ENCODE measurements around the gene NEURL3.
"Not testable (repeated sequence)": the region's sequence is repeated elsewhere in the genome, so short reads cannot be mapped to it uniquely, and the experiment has no call there.

Gene NEURL3

DNA sequence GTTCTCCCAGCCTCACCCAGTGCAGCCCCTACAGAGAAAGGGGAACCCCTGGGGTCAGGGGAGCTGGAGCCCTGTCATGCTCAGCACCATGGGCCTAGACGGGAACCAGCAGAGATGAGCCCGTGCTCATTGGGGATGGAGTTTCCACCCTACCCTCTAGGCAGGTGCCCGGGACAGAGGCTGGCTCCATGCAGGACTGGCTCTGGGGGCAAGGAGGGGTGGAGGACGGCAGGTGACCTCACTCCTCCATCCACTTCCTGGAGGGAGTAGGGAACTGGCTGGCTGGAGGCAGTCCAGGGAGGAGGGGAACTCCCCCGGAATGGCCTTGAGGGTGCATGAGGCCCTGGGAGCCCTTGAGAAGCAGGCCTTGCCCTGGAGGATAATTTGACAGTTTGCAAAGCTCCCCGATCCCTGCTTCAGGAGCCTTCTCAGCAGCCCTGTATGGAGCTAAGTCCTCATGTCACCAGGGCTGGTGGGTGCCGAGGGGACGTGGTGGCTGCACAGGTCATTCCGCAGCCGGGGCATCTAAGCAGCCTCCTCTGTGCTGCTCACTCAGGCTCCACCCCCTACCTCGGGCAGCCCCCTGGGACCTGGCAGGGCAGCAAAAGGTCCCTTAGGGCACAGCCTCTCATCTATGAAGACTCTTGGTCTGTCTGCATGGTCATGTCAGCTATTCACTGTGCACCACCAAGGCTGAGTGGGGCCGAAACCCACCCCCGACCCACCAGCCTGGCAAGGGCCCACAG, 2.1 kb downstream of the NEURL3 start:
- no peak overlapping the region for H3K27ac ChIP-seq (ENCODE audit: low read depth, low read length, severe bottlenecking)
- H3K9me3 ChIP-seq (ENCODE audit: control insufficient read depth, low read length), result no peaks in the 10 kb centered on the region
- WGBS, 2 experiments (ENCODE audit: insufficient coverage in 2 of 2), result 83 to 88% methylated on average over 8 to 10 of the region's 13 CpGs
- no peaks in the 10 kb centered on the region for H3K36me3 ChIP-seq (ENCODE audit: control insufficient read depth, insufficient read depth, low read length)
- H3K4me1 ChIP-seq (ENCODE audit: control insufficient read depth, insufficient read depth, low read length, poor library complexity, severe bottlenecking), result no peaks in the 10 kb centered on the region
- H3K4me3 ChIP-seq (ENCODE audit: extremely low read depth, insufficient read depth, low read length, poor library complexity, severe bottlenecking), result no peak overlapping the region

DNA sequence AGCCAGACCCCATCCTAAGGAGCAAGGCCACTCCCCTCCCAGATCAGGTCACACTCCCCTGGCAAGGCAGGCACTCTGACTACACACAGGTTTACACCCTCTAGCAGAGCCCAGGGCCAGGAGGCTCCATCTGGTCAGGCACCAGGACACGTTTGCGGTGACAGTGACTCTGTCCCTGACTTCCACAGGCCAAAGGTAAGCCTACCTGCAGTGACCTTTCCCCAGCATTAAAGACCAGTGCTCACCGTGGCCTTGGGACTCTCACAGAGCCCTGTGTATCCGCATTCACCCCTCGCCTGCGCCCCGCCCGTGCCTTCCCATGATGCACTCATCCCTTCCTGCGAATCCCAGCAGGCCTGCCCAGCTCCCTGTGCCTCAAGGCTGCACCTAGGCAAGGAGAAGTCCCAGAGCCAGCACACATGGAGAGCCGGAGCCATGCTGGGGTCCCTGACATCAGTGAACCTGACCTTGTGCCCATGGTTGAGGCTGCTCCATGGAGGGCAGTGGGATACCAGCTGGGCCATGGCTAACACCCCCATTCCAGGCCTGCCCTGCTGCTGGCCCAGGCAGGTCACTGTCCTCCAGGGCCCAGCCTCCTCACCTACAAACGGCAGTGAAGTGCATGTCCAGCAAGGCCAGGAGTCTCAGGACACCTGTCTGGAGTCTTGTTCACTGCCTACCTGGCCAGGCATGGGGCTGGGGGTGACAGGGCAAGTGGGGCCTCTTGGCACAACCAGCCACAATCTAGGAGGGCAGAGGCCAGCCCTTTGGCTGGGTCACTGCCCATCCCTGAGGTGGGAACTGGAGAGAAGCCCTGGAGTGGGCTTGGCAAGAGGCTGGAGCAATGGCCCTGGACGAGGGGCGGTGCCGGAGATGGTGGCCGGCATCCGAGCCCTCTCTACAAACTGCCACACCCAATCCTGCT, 3.0 kb downstream of the NEURL3 start:
- WGBS, 2 experiments (ENCODE audit: insufficient coverage in 2 of 2), result 88 to 89% methylated on average over 14 to 15 of the region's 16 CpGs
- no peaks in the 10 kb centered on the region for H3K36me3 ChIP-seq (ENCODE audit: control insufficient read depth, insufficient read depth, low read length)
- H3K4me1 ChIP-seq (ENCODE audit: control insufficient read depth, insufficient read depth, low read length, poor library complexity, severe bottlenecking), result no peaks in the 10 kb centered on the region
- no peaks in the 10 kb centered on the region for H3K9me3 ChIP-seq (ENCODE audit: control insufficient read depth, low read length)
- no peak overlapping the region for H3K4me3 ChIP-seq (ENCODE audit: extremely low read depth, insufficient read depth, low read length, poor library complexity, severe bottlenecking)
- no peak overlapping the region for H3K27ac ChIP-seq (ENCODE audit: low read depth, low read length, severe bottlenecking)

DNA sequence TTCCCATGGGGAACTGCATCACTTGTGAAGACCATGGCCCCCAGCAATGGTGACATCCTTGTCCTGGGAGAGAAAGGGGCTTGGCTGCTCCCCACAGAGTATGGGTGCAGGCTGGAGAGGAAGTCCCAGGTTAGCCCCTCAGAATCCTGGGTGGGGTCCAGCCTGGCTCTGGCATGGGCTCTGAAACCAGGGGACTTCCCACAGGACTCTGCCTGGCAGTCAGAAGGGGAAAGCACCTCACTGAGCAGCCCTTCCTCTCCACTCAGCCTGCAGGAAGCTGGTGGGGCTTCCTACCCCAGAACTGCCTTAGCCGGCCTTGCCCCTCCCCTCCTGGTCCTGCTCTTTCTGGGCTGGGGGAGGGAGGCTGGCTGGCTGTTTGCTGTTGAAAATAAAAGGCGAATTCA, 3.7 kb downstream of the NEURL3 start:
- Histone ChIP-seq H3K4me3 (ENCODE audit: extremely low read depth, insufficient read depth, low read length, poor library complexity, severe bottlenecking) (no peak overlapping the region), H3K4me1 (ENCODE audit: control insufficient read depth, insufficient read depth, low read length, poor library complexity, severe bottlenecking) (no peaks in the 10 kb centered on the region), H3K27ac (ENCODE audit: low read depth, low read length, severe bottlenecking) (no peak overlapping the region), H3K9me3 (ENCODE audit: control insufficient read depth, low read length) (no peaks in the 10 kb centered on the region), H3K36me3 (ENCODE audit: control insufficient read depth, insufficient read depth, low read length) (no peaks in the 10 kb centered on the region)
- WGBS, 2 experiments (ENCODE audit: insufficient coverage in 2 of 2), result 60% methylated on average over 1 of the region's 2 CpGs; no CpG with 5 or more reads in 1 of the 2 experiments

- H3K36me3 ChIP-seq (ENCODE audit: control insufficient read depth, insufficient read depth, low read length), result no peaks in the 10 kb centered on the region
- 95 to 98% methylated on average over 48 to 63 of the region's 64 CpGs for WGBS, 2 experiments (ENCODE audit: insufficient coverage in 2 of 2)
- H3K4me3 ChIP-seq (ENCODE audit: extremely low read depth, insufficient read depth, low read length, poor library complexity, severe bottlenecking), result no peak overlapping the region
- no peaks in the 10 kb centered on the region for H3K9me3 ChIP-seq (ENCODE audit: control insufficient read depth, low read length)
- no peaks in the 10 kb centered on the region for H3K4me1 ChIP-seq (ENCODE audit: control insufficient read depth, insufficient read depth, low read length, poor library complexity, severe bottlenecking)
- H3K27ac ChIP-seq (ENCODE audit: low read depth, low read length, severe bottlenecking), result no peak overlapping the region
These were observed 4.6 kb downstream of the NEURL3 start for GRCh38 chr2:96500385-96501066.

- no peak overlapping the region for H3K27ac ChIP-seq (ENCODE audit: low read depth, low read length, severe bottlenecking)
- H3K9me3 ChIP-seq (ENCODE audit: control insufficient read depth, low read length), result no peaks in the 10 kb centered on the region
- no peaks in the 10 kb centered on the region for H3K4me1 ChIP-seq (ENCODE audit: control insufficient read depth, insufficient read depth, low read length, poor library complexity, severe bottlenecking)
- WGBS, 2 experiments (ENCODE audit: insufficient coverage in 2 of 2), result 86 to 90% methylated on average over 11 to 15 of the region's 15 CpGs
- no peaks in the 10 kb centered on the region for H3K36me3 ChIP-seq (ENCODE audit: control insufficient read depth, insufficient read depth, low read length)
- H3K4me3 ChIP-seq (ENCODE audit: extremely low read depth, insufficient read depth, low read length, poor library complexity, severe bottlenecking), result no peak overlapping the region
These were observed 5.8 kb downstream of the NEURL3 start for GRCh38 chr2:96499061-96499960.

- H3K4me3 ChIP-seq (ENCODE audit: extremely low read depth, insufficient read depth, low read length, poor library complexity, severe bottlenecking); H3K4me1 ChIP-seq (ENCODE audit: control insufficient read depth, insufficient read depth, low read length, poor library complexity, severe bottlenecking); H3K36me3 ChIP-seq (ENCODE audit: control insufficient read depth, insufficient read depth, low read length); H3K27ac ChIP-seq (ENCODE audit: low read depth, low read length, severe bottlenecking); H3K9me3 ChIP-seq (ENCODE audit: control insufficient read depth, low read length): not testable (repeated sequence)
- 73% methylated on average over 2 of the region's 6 CpGs; no CpG with 5 or more reads in 1 of the 2 experiments for WGBS, 2 experiments (ENCODE audit: insufficient coverage in 2 of 2)
These were observed 6.5 kb downstream of the NEURL3 start for GRCh38 chr2:96498611-96499010.

DNA sequence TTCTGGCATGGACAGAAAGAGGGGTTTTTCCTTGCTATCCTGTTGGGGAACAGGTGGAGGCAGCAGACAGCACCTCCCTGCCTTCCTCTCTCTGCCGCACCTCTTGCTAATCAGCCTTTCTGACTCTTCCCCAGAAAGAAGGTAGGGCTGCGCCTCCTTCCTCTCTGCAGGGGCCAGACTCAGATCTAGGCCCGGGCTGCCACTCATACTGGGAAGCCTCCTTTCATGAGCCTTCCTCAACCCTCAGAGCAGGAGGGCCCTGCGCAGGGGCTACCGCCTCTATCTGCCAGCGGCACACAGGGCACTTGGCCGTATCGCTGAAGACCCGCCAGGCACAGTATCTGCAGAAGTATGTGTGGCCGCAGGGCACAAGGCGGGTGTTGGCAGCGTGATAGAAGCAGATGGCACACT, 7.1 kb downstream of the NEURL3 start:
- Histone ChIP-seq H3K36me3 (ENCODE audit: control insufficient read depth, insufficient read depth, low read length) (no peaks in the 10 kb centered on the region), H3K27ac (ENCODE audit: low read depth, low read length, severe bottlenecking) (no peak overlapping the region), H3K9me3 (ENCODE audit: control insufficient read depth, low read length) (no peaks in the 10 kb centered on the region), H3K4me3 (ENCODE audit: extremely low read depth, insufficient read depth, low read length, poor library complexity, severe bottlenecking) (no peak overlapping the region), H3K4me1 (ENCODE audit: control insufficient read depth, insufficient read depth, low read length, poor library complexity, severe bottlenecking) (no peaks in the 10 kb centered on the region)
- WGBS, 2 experiments (ENCODE audit: insufficient coverage in 2 of 2), result 75 to 76% methylated on average over 12 of the region's 12 CpGs

GRCh38 chr2:96495982-96496629, 9.1 kb downstream of the NEURL3 start:
- 88 to 91% methylated on average over 3 of the region's 6 CpGs for WGBS, 2 experiments (ENCODE audit: insufficient coverage in 2 of 2)
- H3K27ac ChIP-seq (ENCODE audit: low read depth, low read length, severe bottlenecking), result no peak overlapping the region
- H3K4me3 ChIP-seq (ENCODE audit: extremely low read depth, insufficient read depth, low read length, poor library complexity, severe bottlenecking), result no peak overlapping the region
- no peaks in the 10 kb centered on the region for H3K36me3 ChIP-seq (ENCODE audit: control insufficient read depth, insufficient read depth, low read length)
- no peaks in the 10 kb centered on the region for H3K9me3 ChIP-seq (ENCODE audit: control insufficient read depth, low read length)
- no peaks in the 10 kb centered on the region for H3K4me1 ChIP-seq (ENCODE audit: control insufficient read depth, insufficient read depth, low read length, poor library complexity, severe bottlenecking)

DNA sequence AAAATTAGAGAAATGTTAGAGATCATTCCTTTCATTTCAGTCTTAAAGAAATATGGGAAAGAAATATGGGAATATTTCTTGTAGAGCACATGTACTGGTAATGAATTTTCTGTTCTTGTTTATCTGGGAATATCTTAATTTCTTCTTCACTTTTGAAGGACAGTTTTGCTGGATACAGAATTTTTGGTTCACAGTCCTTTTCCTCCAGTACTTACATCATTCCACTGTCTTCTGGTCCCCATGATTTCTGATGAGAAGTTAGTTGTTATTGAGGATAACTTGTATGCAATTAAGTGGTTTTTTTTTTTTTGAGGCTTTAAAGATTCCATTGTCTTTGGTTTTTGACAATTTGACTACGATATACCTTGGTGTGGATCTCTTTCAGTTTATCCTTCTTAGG, 11.0 kb downstream of the NEURL3 start:
- WGBS, 2 experiments (ENCODE audit: insufficient coverage in 2 of 2), result 82 to 100% methylated on average over 1 of the region's 1 CpG
- Histone ChIP-seq H3K4me1 (ENCODE audit: control insufficient read depth, insufficient read depth, low read length, poor library complexity, severe bottlenecking) (no peaks in the 10 kb centered on the region), H3K27ac (ENCODE audit: low read depth, low read length, severe bottlenecking) (no peak overlapping the region), H3K4me3 (ENCODE audit: extremely low read depth, insufficient read depth, low read length, poor library complexity, severe bottlenecking) (no peak overlapping the region), H3K9me3 (ENCODE audit: control insufficient read depth, low read length) (no peaks in the 10 kb centered on the region), H3K36me3 (ENCODE audit: control insufficient read depth, insufficient read depth, low read length) (no peaks in the 10 kb centered on the region)

Data from mesodermal cell (in vitro differentiated cells).